ENCODE measurements around the gene ZCCHC2.

DNA sequence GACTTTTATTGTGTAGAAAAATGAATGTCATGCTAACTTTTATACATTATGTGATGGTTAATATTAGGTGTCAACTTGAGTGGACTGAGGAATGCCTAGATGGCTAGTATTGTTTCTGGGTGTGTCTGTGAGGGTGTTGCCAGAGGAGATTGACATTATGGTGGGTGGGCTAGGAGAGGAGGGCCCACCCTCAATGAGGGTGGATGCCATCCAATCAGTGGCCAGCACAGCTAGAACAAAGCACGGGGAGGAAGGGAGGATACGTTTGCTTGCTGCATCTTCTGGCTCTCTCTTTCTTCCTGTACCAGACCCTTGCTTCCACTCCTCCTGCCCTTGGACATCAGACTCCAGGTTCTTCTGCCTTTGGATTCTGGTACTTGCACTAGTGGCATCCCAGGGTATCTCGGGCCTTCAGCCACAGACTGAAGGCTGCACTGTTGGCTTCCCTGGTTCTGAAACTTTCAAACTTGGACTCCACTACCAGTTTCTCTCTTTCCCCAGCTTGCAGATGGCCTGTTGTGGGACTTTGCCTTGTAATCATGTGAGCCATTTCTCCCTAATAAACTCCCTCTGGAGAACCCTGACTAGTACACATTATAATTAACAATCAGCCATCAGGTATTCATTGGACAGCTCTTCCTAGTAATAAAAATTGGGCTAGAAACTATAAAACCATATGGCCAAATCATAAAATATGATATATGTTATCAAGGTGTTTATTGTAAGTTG, 31.7 kb upstream of the ZCCHC2 start:
- TF ChIP-seq CTCF (IDR thresholded peaks at IDR 0.05 in 8 of 11, conservative IDR thresholded peaks at IDR 0.05 in 3 of 11) (no peak), POLR2A (IDR thresholded peaks at IDR 0.05) (no peak), POLR2AphosphoS5 (IDR thresholded peaks at IDR 0.05) (no peak)
